IMR-90 (cell line): ENCODE results near the gene C6orf118. TPM values are rescaled to one million over a fixed set of nuclear protein-coding genes. Genes with fewer than 3 reads are reported as not detected.

ENCODE experiments used
- ATAC-seq: fragments of 200-7000 bp; cut with Tn5 transposase; 2 replicates; pipeline ENCODE4 v1.9.1; 2020; ENCODE audit warnings: low read depth, mild to moderate bottlenecking, moderate library complexity
- BruUV-seq: library from RNA; stranded (reverse); fragments of 400-500 nt; replicated peaks from 2 replicates; lab custom pipeline; 2021; lab: Mats Ljungman, UMichigan
- CTCF ChIA-PET: fragments of 300-600 bp; formaldehyde crosslinking; extraction: SDS; loops from one replicate; lab custom pipeline; 2021; ENCODE audit warnings: antibody characterized with exemption; lab: Yijun Ruan, JAX
- POLR2A ChIA-PET: fragments of 300-600 bp; sonication (Branson Sonifier 250); formaldehyde crosslinking; loops from one replicate; lab custom pipeline; 2022; ENCODE audit warnings: antibody characterized with exemption; ENCODE audit not compliant: unreplicated experiment; lab: Charles Lee
- DNase-seq: peaks from one replicate; pipeline ENCODE4 v3.0.0; 2013
- H2AFZ ChIP-seq: replicated peaks from 2 replicates; pipeline ENCODE3; 2013; ENCODE audit warnings: low read length, mild to moderate bottlenecking; ENCODE audit not compliant: poor library complexity
- H2AK5ac ChIP-seq: 2 replicates; pipeline ENCODE4 v1.6.1; 2013; ENCODE audit warnings: low read depth, low read length, inconsistent platforms
- H2AK9ac ChIP-seq: replicated peaks from 2 replicates; pipeline ENCODE3; 2013; ENCODE audit warnings: mild to moderate bottlenecking, low read depth, low read length, moderate library complexity; ENCODE audit not compliant: poor library complexity
- H2BK120ac ChIP-seq: 2 replicates; pipeline ENCODE4 v1.6.1; 2013; ENCODE audit warnings: low read depth, low read length, inconsistent platforms
- H2BK15ac ChIP-seq: 3 replicates; pipeline ENCODE4 v1.6.1; 2013; ENCODE audit warnings: low read depth, low read length, inconsistent platforms
- H2BK20ac ChIP-seq: 2 replicates; pipeline ENCODE4 v1.6.1; 2013; ENCODE audit warnings: low read depth, mild to moderate bottlenecking, inconsistent platforms, low read length, moderate library complexity
- H2BK5ac ChIP-seq: 2 replicates; pipeline ENCODE4 v1.6.1; 2013; ENCODE audit warnings: mild to moderate bottlenecking, low read depth, low read length, inconsistent platforms; ENCODE audit not compliant: poor library complexity, severe bottlenecking
- H3K14ac ChIP-seq: replicated peaks from 2 replicates; pipeline ENCODE4 v1.6.1; 2013; ENCODE audit warnings: low read depth, low read length, inconsistent platforms
- H3K18ac ChIP-seq: 2 replicates; pipeline ENCODE4 v1.6.1; 2013; ENCODE audit warnings: low read depth, low read length, control low read depth
- H3K23ac ChIP-seq: 2 replicates; pipeline ENCODE4 v1.6.1; 2013; ENCODE audit warnings: low read depth, low read length, inconsistent platforms
- H3K27ac ChIP-seq: 2 replicates; pipeline ENCODE4 v1.5.1; 2013; ENCODE audit warnings: mild to moderate bottlenecking, control low read depth, low read length; ENCODE audit not compliant: insufficient read depth
- H3K27me3 ChIP-seq: 2 replicates; pipeline ENCODE4 v1.6.1; 2013; ENCODE audit warnings: low read length; ENCODE audit not compliant: control insufficient read depth, insufficient read depth
- H3K36me3 ChIP-seq: 2 replicates; pipeline ENCODE4 v1.6.1; 2013; ENCODE audit warnings: low read length, mixed read lengths; ENCODE audit not compliant: control insufficient read depth, insufficient read depth
- H3K4ac ChIP-seq: 2 replicates; pipeline ENCODE4 v1.6.1; 2013; ENCODE audit warnings: low read depth, low read length, inconsistent platforms
- H3K4me1 ChIP-seq: 2 replicates; pipeline ENCODE4 v1.6.1; 2013; ENCODE audit warnings: low read length, mixed read lengths; ENCODE audit not compliant: control insufficient read depth, insufficient read depth
- H3K4me2 ChIP-seq: 2 replicates; pipeline ENCODE4 v1.6.1; 2013; ENCODE audit warnings: low read depth, mild to moderate bottlenecking, control low read depth, low read length, moderate library complexity
- H3K4me3 ChIP-seq: 2 replicates; pipeline ENCODE4 v1.5.1; 2013; ENCODE audit warnings: low read depth, mild to moderate bottlenecking, control low read depth, low read length, moderate library complexity; ENCODE audit not compliant: insufficient read depth
- H3K56ac ChIP-seq: 2 replicates; pipeline ENCODE4 v1.6.1; 2013; ENCODE audit warnings: low read length, inconsistent platforms; ENCODE audit not compliant: insufficient read depth; ENCODE audit errors: extremely low read depth
- H3K79me1 ChIP-seq, 2 experiments: 2 replicates each; pipeline ENCODE4 v1.6.1; 2013; ENCODE audit warnings: low read length in 2 of 2, inconsistent platforms in 1 of 2, low read depth in 1 of 2
- H3K9ac ChIP-seq: 2 replicates; pipeline ENCODE4 v1.6.1; 2013; ENCODE audit warnings: low read depth, low read length, control low read depth
- H3K9me1 ChIP-seq: 2 replicates; pipeline ENCODE4 v1.6.1; 2013; ENCODE audit warnings: low read length, inconsistent platforms; ENCODE audit not compliant: insufficient read depth
- H3K9me3 ChIP-seq: 2 replicates; pipeline ENCODE4 v1.6.1; 2013; ENCODE audit warnings: low read length; ENCODE audit not compliant: control insufficient read depth, insufficient read depth
- H4K20me1 ChIP-seq: 2 replicates; pipeline ENCODE4 v1.6.1; 2013; ENCODE audit warnings: low read length, inconsistent platforms; ENCODE audit not compliant: insufficient read depth
- H4K5ac ChIP-seq: 2 replicates; pipeline ENCODE4 v1.6.1; 2013; ENCODE audit warnings: mild to moderate bottlenecking, low read depth, low read length, control low read depth
- H4K8ac ChIP-seq, 2 experiments: 2 replicates each; pipeline ENCODE4 v1.6.1; 2013; ENCODE audit warnings: low read depth in 2 of 2, low read length in 2 of 2, control low read depth in 1 of 2, inconsistent platforms in 1 of 2
- H4K91ac ChIP-seq: 2 replicates; pipeline ENCODE4 v1.6.1; 2013; ENCODE audit warnings: low read depth, low read length, inconsistent platforms; ENCODE audit not compliant: insufficient read depth
- BHLHE40 ChIP-seq: fragments of 150-350 bp; IDR thresholded peaks from 2 replicates; pipeline ENCODE4 v1.6.1; 2016; ENCODE audit warnings: mild to moderate bottlenecking, low read depth, low read length
- CHD1 ChIP-seq: IDR thresholded peaks from 2 replicates; pipeline ENCODE4 v1.6.1; 2012; ENCODE audit warnings: low read depth, low read length, improper control_type of control experiment
- CTCF ChIP-seq: conservative IDR thresholded peaks from 2 replicates; pipeline ENCODE4 v1.5.1; 2012; ENCODE audit warnings: mild to moderate bottlenecking, low read depth, low read length, improper control_type of control experiment
- POLR2A ChIP-seq: IDR thresholded peaks from 2 replicates; pipeline ENCODE4 v1.6.1; 2012; ENCODE audit warnings: mild to moderate bottlenecking, low read depth, low read length
- RAD21 ChIP-seq: IDR thresholded peaks from 2 replicates; pipeline ENCODE4 v1.6.1; 2012; ENCODE audit warnings: low read length, improper control_type of control experiment
- SMC3 ChIP-seq: fragments of 150-350 bp; IDR thresholded peaks from 2 replicates; pipeline ENCODE4 v1.6.1; 2016; ENCODE audit warnings: low read depth, mild to moderate bottlenecking, antibody characterized with exemption, low read length, moderate library complexity
- WGBS, 2 experiments: methylation state at CpG; one replicate each; pipeline versions ENCODE4 v1.1.5 to v1.1.7; 2013; ENCODE audit warnings: missing lambda C conversion rate in 2 of 2; ENCODE audit not compliant: insufficient read length in 1 of 2; ENCODE audit errors: extremely low coverage in 2 of 2; 5-methylcytosine and 5-hydroxymethylcytosine counted together
- dilution Hi-C: fragments of 300-500 bp; cut with HindIII; formaldehyde crosslinking; loops from one replicate; pipeline ENCODE4 v1.14.3; 2018; ENCODE audit warnings: low sequenced_read_pairs; ENCODE audit not compliant: unreplicated experiment
- in situ Hi-C: fragments of 300-500 bp; cut with MboI; formaldehyde crosslinking; loops from 3 replicates; pipeline ENCODE4 v1.14.3; 2019; ENCODE audit warnings: low sequenced_read_pairs, inconsistent platforms, mixed read lengths
- intact Hi-C: fragments of 100-400 bp; cut with micrococcal nuclease; formaldehyde crosslinking; loops from 2 replicates; pipeline ENCODE4 v1.10.0; 2022
- polyA plus RNA-seq, 3 experiments: library from polyadenylated mRNA; depleted of rRNA; stranded (reverse); fragments of >200 nt; gene quantifications; 2 replicates each; pipeline ENCODE4 v1.2.3, GENCODE V29; 2012; ENCODE audit warnings: low replicate concordance in 1 of 3
- total RNA-seq: library from RNA; depleted of rRNA; stranded (reverse); fragments of >200 nt; gene quantifications from 2 replicates; pipeline ENCODE4 v1.2.3, GENCODE V29; 2012

C6orf118 gene
- total and polyA plus RNA-seq, 2 of the 4 experiments (the other 2 are of a cell fraction) = not detected

- ATAC-seq (no peak), DNase-seq (no peak)
- in situ Hi-C loops = no loop called here
- Histone ChIP-seq H4K20me1 (no peaks in the 10 kb centered on the region), H4K8ac (no peak overlapping the region), H3K4me1 (no peaks in the 10 kb centered on the region), H2AK5ac (no peak overlapping the region), H3K4me2 (no peak overlapping the region), H3K9ac (no peak overlapping the region), H3K9me3 (no peaks in the 10 kb centered on the region), H4K91ac (no peak overlapping the region), H2BK15ac (no peak overlapping the region), H3K9me1 (no peaks in the 10 kb centered on the region), H2BK5ac (no peak overlapping the region), H3K56ac (no peak overlapping the region), H3K36me3 (no peaks in the 10 kb centered on the region), H2AK9ac (no peak overlapping the region), H3K79me1 (no peaks in the 10 kb centered on the region), H3K14ac (no peak overlapping the region), H2AFZ (no peak overlapping the region), H3K18ac (no peak overlapping the region), H3K4me3 (no peak overlapping the region), H3K27me3 (no peaks in the 10 kb centered on the region), H2BK20ac (no peak overlapping the region), H3K27ac (no peak overlapping the region), H4K5ac (no peak overlapping the region), H3K23ac (no peak overlapping the region), H3K4ac (no peak overlapping the region), H2BK120ac (no peak overlapping the region)
- dilution Hi-C loops = no loop called here
- no TSS peak for BruUV-seq
- intact Hi-C loops = no loop called here
- WGBS, 2 experiments = 81% methylated on average over 17 of the region's 38 CpGs; no CpG with 5 or more reads in 1 of the 2 experiments
- CTCF ChIA-PET = interaction anchor here (0.7 kb wide), 1 partner anchor 638 kb away, joined by 3 read pairs; no protein-coding TSS in a partner anchor
- POLR2A ChIA-PET = no interaction called here
- TF ChIP-seq RAD21 = no peak
- no peak for TF ChIP-seq CHD1
- TF ChIP-seq BHLHE40 = no peak
- TF ChIP-seq SMC3 = no peak
- no peak for TF ChIP-seq POLR2A
- TF ChIP-seq CTCF = no peak
Observed at GRCh38 chr6:165301372-165302246, 7.8 kb downstream of the C6orf118 start.
